Lower leg skin (tissue), 3 donors: ENCODE results near the gene PILRB.

Experiments used
- POLR2A ChIP-seq, 2 donors: fragments of 450-650 bp; IDR thresholded peaks; one replicate each; pipeline ENCODE4 v1.6.1; 2016 to 2017; ENCODE audit warnings: antibody characterized with exemption in 2 of 2, mild to moderate bottlenecking in 1 of 2, moderate library complexity in 1 of 2
- TF ChIP-seq, protein P1 (sequence below), 3 donors: fragments of 450-650 bp; IDR thresholded peaks; one replicate each; pipeline ENCODE4 v1.5.1; 2016; ENCODE audit warnings: antibody characterized with exemption in 3 of 3, mild to moderate bottlenecking in 3 of 3, moderate library complexity in 2 of 3

DNA sequence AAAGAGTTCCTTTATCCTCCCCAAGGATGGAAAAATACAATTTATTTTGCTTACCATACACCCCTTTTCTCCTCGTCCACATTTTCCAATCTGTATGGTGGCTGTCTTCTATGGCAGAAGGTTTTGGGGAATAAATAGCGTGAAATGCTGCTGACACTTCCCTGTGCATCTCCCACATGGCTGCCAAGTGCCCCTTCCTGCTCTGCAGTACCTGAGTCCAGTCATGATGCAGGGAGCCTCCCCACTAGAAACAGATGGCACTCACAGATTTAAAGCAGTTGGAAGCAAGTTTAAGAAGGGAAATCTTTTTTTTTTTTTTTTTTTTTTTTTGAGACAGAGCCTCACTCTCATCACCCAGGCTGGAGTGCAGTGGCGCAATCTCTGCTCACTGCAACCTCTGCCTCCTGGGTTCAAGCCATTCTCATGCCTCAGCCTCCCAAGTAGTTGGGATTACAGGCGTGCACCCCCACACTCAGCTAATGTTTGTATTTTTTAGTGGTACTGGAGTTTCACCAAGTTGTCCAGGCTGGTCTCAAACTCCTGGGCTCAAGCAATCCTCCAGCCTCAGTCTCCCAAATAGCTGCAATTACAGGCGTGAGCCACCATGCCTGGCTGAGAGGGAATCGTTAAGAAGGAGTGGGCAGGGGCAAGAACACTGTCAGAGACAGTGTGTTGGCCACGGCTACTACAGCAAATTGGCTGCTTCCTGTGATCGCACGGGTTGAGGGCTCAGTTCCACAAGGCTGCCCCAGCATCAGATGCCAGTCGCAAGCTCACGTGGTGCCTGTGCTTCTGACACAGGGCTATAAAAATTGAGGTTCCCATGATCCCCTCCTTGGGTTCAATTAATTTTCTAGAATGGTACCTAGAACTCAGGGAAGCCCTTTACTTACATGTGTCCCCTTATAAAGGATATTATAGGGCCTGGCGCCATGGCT is 10.0 kb downstream of the PILRB start:
- TF ChIP-seq POLR2A (IDR thresholded peaks at IDR 0.05), result no peak
- TF ChIP-seq, protein P1, sequence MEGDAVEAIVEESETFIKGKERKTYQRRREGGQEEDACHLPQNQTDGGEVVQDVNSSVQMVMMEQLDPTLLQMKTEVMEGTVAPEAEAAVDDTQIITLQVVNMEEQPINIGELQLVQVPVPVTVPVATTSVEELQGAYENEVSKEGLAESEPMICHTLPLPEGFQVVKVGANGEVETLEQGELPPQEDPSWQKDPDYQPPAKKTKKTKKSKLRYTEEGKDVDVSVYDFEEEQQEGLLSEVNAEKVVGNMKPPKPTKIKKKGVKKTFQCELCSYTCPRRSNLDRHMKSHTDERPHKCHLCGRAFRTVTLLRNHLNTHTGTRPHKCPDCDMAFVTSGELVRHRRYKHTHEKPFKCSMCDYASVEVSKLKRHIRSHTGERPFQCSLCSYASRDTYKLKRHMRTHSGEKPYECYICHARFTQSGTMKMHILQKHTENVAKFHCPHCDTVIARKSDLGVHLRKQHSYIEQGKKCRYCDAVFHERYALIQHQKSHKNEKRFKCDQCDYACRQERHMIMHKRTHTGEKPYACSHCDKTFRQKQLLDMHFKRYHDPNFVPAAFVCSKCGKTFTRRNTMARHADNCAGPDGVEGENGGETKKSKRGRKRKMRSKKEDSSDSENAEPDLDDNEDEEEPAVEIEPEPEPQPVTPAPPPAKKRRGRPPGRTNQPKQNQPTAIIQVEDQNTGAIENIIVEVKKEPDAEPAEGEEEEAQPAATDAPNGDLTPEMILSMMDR (IDR thresholded peaks at IDR 0.05), result no peak
